ENCODE results near the gene DECR2.
"Not testable (repeated sequence)": the region's sequence is repeated elsewhere in the genome, so short reads cannot be mapped to it uniquely, and the experiment has no call there.

DECR2 gene

DNA sequence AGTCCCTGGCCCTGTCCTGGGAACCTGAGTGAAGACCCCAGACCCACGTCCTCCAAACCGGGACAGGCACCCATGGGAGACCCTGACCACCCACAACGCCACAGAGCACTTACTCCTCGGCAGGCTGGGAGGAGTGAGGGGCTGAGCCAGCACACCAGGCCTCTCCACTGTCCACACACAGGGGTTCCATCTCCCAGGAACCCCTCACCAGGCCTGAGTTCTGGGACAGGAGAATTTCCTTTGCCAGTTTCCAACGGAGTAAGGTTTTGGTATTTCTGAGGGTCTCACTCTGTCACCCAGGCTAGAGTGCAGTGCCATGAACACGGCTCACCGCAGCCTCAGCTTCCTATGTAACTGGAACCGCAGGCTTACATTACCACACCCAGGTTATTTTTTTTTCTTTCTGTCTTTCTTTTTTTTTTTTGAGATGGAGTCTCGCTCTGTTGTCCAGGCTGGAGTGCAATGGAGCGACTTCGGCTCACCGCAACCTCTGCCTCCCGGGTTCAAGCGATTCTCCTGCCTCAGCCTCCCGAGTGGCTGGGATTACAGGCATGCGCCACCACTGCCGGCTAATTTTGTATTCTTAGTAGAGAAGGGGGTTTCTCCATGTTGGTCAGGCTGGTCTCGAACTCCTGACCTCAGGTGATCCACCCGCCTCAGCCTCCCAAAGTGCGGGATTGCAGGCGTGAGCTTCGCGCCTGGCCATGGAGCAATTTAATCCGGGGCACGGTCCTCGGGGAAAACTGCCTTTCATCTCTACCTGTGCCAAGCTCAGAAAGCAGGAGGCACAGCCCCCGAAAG, 21.5 kb upstream of the DECR2 start:
- DNase-seq, result no peak

DNA sequence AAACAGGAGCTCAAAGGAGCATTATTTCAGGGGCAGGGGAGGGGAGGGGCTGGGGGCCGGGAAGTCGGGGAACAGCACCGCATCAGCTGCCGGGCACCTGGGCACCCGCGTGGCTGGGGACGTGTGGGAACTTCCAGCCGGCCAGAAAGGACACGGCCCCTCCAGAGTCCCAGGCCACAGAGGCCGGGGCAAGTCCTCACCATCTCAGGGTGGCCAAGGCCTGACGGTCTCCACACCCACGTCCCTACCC, 21.0 kb upstream of the DECR2 start:
- DNase-seq, result no peak

DNA sequence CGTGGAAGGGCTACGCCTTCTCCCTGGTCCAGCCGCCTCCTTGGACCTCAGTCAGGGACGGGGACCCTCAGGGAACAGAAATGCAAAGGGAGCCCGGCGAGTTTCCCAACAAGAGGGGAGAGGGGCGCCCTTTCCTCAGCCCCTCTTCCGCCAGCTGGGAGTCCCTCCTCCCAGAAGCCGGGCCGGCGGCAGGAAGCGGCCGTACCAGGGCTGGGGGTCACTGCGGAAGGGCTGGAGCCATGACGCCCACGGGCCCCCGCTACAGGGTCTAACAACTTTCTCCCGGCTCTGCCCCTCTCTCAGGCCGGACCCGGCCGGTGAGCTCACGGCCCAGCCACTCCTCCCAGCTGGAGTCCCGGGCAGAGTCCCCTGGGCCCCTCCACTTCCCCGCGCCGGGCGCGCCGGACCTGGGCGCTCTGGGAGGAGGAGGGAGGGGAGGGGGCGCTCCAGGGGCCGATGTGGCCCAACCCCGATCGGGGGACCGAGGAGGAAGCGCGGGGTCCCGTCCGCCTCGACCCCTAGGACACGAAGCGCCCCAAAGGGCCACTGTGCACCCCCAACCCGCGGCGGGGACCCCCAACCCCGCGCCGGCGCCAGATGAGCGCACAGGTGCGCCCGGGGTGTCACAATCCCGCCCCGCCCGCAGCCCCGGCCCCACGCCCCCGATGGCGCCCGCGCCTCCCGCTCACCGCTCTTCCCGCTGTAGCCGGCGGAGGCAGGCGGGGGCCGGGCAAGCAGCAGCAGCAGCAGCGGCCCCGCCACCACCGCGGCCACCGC, 20.5 kb upstream of the DECR2 start:
- DNase-seq, result no peak

DNA sequence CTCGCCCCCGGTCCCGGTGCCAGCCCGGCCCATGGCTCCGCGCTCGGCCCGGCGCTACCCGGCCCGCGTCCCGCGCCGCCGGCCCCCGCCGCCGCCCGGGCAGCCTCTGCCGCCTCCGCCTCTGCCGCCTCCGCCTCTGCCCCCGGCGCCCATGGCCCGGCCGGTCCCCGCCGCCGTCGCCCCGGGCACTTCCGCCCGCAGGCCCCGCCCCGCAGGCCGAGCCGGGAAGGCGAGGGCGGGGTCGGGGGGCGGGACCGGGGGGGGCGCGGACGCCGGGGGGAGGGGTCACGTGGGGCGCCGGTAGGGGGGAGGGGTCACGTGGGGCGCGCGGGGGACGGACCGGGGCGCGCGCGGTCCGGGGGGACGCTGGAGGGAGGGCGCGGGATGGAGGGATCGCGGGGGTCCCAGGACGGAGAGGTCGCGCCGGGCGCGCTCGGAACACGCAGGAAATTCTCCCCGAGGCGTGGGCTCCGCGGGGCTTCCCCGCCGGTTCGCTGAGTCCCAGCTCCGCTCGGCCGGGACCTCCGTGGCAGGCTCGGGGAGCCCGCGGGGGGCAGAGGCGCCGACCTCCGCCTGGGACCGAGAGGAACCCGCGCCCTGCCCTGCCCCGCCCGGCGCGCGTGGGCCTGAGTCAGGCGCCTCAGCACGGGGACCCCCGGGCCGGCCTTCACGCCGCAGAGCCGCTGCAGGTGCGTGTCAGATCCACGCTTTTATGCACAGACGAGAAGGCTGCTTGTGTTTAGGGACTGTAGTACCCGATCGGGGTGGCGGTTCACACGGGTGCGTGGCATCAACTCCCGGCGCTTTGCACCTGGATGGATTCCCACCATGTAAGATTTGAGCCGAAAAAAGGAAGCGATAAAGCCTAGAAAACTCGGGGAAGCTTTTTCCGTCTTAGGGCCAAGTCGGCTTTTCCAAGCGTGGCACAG, 19.6 kb upstream of the DECR2 start, which contains the start of gene PGAP6:
Gene PGAP6, minus strand, starts transcription at position 190 of the 929 bp plus-strand sequence. Its CDS starts 157 bp downstream, at position 33.
- peak in 1 of 2 experiments; percentile 68 for DNase-seq

DNA sequence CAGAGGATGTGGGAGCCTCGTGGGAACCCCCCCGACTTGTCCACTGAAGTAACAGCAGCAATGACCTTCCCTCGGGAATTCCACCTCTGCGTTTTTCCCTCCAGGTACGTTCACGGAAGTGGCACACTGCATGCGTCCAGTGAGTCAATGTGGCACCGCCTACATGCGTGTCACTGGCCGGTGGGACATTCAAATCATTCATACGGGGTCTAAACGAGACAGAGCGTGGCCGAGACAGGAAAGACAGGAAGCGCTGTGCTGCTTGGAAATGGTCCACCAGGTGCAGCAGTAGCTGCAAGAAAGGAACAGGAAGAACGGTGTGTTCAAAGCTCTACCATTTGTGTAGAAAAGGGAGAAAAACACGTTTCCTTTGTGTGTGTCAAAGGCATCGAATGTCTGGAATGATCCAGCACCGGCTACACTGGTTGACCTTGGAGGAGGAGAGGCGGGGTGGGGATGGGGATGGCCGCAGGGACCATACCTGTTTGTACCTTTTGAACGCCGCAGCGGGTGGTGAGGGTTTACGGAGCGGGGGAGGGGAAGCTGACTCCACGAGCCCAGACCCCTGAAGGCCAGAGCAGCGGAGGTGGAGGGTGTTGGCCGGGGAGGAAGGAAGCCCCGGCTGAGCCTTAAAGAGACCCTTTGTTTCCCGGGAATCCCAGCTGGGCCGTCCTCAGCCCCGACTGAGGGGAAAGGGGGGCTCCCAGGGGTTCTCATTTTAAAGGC, 18.2 kb upstream of the DECR2 start:
- DNase-seq, result no peak

DNA sequence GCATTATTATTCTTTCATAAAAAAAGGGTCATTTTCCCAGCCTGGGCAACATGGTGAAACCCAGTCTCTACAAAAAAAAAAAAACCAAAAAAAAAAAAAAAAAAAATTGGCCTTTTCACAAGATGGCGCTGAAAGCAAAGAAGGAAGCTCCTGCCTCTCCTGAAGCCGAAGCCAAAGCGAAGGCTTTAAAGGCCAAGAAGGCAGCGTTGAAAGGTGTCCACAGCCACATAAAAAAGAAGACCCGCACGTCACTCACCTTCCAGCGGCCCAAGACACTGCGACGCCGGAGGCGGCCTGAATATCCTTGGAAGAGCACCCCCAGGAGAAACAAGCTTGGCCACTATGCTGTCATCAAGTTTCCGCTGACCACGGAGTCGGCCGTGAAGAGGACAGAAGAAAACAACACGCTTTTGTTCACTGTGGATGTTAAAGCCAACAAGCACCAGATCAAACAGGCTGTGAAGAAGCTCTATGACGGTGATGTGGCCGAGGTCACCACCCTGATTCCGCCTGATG, 15.0 kb upstream of the DECR2 start:
- DNase-seq, result no peak

DNA sequence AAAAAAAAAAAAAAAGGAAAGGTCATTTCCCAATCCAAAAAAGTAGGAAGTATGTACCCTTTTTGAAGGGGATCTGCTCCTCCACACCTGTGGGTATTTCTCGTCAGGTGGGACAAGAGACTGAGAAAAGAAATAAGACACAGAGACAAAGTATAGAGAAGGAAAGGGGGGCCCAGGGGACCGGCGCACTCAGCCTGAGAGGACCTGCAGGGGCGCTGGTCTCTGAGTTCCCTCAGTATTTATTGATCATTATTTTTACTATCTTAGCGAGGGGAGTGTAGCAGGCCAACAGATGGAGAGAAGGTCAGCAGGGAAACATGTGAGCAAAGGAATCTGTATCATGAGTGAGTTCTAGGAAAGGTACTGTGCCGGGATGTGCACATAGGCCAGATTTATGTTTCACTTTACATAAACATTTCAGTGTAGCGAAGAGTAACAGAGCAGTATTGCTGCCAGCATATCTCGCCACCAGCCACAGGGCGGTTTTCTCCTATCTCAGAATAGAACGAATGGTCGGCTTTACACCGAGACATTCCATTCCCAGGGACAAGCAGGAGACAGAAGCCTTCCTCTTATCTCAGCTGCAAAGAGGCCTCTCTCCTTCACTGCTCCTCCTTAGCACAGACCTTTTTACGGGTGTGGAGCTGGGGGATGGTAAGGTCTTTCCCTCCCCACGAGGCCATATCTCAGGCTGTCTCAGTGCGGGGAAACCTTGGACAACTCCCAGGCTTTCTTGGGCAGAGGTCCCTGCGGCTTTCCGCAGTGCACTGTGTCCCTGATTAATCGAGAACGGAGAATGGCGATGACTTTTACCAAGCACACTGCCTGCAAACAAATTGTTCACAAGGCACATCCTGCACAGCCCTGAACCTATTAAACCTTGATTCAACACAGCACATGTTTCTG, 13.7 kb upstream of the DECR2 start:
- not testable (repeated sequence) for DNase-seq

DNA sequence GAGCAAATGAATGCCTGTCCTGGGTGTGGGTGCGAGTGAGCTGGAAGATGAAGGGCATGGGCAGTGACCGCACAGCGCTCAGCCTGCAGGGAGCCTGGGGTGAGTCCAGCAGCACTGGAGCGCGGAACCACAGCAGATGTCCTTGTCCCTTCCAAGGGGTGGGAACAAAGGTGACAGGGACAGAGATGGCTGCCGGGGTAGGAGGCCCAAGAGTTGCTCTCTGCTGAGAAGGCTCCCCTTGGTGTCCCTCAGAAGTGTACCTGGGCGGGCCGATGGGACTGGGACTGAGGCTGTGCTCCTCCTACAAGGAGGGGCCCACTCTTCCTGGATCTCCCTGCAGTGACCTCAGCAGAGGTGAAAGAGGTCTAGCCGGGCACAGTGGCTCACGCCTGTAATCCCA, 12.3 kb upstream of the DECR2 start:
- DNase-seq, result no peak

DNA sequence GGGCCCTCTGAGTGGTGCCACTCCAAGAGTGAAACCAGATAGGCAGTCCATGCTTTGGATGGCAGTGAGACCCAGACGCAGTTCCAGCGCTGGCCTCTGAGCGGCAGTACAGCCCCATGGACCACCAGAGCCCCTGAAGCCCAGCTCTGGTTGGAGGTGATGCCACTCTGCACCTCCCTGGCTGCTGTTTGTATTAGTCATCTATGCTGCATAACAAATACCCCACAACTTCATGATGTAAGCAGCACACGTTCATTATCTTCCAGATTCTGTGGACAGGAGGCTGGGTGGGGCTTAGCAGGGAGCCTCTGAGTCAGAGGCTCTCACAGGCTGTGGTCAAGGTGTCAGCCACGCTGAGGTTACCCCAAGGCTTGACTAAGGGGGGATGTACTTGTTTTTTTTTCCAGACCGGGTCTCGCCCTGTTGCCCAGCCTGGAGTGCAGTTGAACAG, 9.8 kb upstream of the DECR2 start:
- peak in 1 of 2 experiments; percentile 50 for DNase-seq

DNA sequence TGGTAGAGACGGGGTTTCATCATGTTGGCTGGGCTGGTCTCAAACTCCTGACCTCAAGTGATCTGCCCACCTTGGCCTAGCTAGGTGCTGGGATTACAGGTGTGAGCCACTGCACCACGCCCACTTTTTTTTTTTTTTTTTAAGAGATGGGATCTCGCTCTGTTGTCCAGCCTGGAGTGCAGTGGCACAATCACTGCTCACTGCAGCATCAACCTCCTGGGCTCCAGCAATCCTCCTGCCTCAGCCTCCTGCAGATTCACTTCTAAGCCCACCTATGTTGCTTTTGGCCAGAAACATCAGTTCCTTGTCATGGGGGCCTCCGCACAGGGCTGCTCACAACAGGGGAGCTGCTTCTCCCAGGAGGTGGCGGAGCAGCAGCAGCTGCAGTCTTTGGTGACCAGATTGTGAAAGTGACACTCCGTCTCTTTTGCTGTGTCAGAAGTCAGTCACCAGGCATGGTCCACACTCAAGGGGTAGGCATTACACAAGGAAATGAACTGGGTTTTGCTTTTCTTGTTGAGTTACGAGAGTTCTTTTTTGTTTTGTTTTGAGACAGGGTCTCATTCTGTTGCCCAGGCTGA, 9.1 kb upstream of the DECR2 start:
- no peak for DNase-seq

DNA sequence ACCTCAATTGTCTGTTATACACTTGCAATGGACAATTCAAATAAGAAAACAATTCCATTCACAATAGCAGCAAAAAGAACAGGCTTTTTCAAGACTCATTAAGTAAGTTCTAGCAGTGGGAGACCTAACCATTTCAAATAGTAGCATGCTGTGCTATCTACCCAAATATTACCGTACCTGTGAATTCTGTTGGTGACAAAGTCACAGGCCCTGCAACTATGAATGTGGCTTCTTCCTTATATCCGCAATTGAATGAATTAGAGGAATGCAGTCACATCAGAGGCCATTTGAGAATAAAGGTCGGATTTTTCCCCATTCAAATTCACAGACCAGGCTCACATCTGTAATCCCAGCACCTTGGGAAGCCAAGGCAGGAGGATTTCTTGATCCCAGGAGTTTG, 5.5 kb upstream of the DECR2 start:
- DNase-seq, result no peak

DNA sequence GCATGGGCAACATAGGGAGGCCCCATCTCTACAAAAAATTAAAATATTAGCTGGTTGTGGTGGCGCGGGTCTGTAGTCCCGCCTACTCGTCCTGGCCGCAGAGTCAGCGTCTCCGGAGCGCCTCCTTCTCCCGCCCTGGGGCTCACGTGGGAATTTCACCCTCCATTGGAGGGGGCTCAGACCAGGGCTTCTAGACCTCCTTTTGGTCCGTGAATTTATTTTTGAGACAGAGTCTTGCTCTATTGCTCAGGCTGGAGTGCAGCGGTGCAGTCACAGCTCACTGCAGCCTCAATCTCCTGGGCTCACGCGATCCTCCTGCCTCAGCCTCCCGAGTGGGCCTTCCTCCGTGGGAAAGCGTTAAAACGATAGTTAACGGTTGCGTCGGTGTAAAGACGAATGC, 5.1 kb upstream of the DECR2 start:
- peak; percentile 52 to 64 for DNase-seq

DNA sequence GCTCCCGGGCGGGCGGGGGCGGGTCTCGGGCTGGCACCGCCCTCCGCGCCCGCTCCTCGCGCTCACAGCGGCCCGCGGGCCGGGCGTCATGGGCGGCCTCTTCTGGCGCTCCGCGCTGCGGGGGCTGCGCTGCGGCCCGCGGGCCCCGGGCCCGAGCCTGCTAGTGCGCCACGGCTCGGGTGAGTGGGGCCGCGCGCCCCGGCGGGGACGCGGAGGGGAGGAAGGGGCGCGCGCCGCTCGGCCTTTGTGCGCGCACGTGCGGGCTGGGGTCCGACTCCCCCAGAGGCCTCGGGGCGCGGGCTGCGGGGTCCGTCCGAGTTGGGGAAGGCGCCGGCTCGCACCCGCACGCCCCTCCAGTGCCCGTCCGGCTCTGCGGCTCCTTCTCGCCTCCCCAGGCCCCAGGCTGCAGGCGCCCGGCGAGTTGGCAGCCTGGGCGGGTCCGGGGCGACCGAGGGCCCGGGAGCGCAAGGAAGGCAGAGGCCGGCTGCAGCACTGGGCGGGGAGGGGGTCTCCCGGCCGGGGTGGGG, 4.5 kb upstream of the DECR2 start, which contains the start of gene NME4:
Gene NME4, plus strand, starts transcription at position 65 of the 527 bp plus-strand sequence. Its CDS starts 24 bp downstream, at position 89.
- DNase-seq, result peak in 1 of 2 experiments; percentile 75

DNA sequence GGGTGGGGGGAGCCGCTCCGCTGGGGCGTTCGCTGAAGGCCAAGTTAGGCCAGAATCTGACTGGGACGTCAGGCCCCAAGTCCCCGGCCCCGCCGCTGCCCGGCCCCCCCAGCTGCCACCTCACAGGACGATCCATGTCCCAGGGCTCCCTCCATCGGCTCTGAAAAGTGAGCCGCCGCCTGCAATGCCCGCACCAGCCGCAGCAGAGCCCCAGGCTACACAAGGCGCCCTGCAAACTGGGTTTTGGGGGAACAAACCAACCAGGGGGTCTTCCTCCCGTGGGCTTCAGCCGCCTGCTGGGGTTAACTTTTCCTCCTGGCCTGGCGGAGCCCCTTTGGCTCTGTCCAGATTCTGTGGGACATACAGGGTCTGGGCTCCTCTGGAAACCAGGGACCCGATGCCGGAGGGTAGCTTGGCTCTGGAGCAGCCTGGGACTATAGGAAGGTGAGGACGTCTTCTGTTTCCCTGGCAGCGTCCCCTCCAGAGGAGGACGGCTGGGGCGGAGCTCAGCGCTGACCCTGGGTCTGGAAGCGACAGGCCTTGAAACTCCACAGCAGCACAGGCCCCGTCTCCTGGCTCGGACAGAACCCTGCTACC, 3.9 kb upstream of the DECR2 start:
- peak in 1 of 2 experiments; percentile 59 for DNase-seq

DNA sequence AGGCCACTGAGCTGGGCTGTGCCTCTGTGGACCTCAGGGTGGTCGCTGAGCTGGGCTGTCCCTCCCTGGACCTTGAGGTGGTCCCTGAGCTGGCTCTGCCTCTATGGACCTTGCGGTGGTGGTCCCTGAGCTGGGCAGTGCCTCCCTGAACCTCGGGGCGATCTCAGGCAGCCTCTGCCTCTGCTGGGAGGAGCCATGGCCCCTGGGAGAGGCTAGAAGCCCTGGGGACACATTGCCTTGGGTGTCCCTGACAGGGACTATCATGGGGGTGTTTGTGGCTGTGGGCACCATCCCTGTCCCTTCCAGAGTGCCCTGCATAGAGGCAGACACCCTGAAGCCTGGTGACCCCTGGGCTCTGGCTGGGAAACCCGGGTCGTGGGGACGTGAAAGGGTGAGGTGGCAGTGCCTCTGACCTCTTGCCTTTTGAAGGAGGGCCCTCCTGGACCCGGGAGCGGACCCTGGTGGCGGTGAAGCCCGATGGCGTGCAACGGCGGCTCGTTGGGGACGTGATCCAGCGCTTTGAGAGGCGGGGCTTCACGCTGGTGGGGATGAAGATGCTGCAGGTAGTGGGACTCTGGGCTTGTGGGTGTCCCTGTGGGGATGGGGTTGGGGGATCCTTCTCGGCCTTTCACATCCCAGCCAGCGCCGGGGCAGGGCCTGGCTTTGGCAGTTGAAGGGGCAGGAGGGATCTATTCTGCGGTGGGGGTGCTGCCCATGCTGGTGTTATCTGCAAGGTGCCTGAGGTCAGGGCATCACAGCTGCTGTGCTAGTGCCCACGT, 2.9 kb upstream of the DECR2 start:
- no peak for DNase-seq

DNA sequence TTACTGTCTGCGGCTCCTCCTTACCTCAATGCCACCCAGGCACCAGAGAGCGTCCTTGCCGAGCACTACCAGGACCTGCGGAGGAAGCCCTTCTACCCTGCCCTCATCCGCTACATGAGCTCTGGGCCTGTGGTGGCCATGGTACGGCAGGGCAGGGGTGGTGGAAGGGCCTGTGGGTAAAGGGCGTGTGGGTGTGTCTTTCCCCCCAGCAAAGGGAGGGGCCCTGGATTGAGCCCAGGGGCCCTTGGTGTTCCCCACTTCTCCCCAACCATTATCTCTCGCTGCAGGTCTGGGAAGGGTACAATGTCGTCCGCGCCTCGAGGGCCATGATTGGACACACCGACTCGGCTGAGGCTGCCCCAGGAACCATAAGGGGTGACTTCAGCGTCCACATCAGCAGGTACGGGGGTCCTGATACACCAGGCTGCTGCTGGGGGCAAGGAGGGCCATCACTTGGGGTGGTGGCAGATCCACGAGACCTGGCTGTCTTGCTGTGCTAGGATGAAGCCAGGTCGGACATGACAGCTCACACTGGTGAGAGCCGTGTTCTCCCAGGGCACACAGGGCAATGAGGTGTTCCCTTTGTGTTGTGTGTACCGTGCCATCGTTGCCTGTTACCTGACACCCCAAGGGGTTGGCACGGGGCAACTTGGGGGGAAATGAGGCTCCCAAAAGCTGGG, 2.2 kb upstream of the DECR2 start:
- no peak for DNase-seq

DNA sequence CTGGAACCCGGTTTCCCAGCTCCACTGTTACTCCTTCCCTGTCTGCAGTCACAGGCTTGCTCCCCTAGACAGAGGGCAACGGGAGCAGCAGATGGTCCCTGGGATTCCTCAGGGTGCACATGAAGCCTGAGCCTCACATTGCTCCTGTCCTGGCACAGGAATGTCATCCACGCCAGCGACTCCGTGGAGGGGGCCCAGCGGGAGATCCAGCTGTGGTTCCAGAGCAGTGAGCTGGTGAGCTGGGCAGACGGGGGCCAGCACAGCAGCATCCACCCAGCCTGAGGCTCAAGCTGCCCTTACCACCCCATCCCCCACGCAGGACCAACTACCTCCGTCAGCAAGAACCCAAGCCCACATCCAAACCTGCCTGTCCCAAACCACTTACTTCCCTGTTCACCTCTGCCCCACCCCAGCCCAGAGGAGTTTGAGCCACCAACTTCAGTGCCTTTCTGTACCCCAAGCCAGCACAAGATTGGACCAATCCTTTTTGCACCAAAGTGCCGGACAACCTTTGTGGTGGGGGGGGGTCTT, 1.6 kb upstream of the DECR2 start:
- no peak for DNase-seq

DNA sequence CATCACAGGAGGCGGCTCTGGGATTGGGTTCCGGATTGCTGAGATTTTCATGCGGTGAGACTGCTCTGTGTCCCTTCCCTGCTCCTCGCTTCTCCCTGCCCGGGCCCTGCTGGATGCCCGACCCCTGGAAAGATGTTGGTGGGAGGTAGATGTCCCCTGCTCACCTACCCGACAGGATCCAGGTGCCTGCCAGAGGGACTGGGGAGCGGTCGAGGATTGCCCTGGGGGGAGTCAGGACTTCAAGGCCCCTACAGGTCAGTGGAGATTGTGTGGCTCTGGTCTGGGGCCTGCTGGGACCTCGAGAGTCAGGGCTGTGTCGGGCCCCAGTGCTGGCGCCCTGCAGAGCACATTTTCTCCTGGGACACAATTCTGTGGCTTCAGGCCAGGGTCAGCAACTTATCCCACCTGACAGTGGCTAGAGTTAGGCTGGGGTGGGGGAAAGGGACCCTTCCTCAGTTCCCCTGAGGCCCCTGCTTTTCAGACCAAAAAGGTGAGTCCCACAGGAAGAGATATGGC, 3.3 kb downstream of the DECR2 start:
- DNase-seq, result no peak

Measured in NCI-H446 (cell line).